ENCODE results near the gene DCHS1.

- TF ChIP-seq NR3C1 (CRISPR knock-in tag; IDR thresholded peaks at IDR 0.05) (no peak), ZNF766 (CRISPR knock-in tag; conservative IDR thresholded peaks at IDR 0.05) (peak; percentile 36; the same call in 1 of the 2 replicates), CREB1 (IDR thresholded peaks at IDR 0.05) (no peak), CREB1 (CRISPR knock-in tag; IDR thresholded peaks at IDR 0.05) (no peak), SIN3B (IDR thresholded peaks at IDR 0.05; ENCODE audit: low read depth) (no peak), PRDM10 (IDR thresholded peaks at IDR 0.05; ENCODE audit: partially characterized antibody) (peak; percentile 81), POLR2AphosphoS5 (IDR thresholded peaks at IDR 0.05; ENCODE audit: control insufficient read depth, insufficient read depth, low read depth, low read length) (peak; percentile 62; the same call in 1 of the 2 replicates), NFATC3 (IDR thresholded peaks at IDR 0.05) (no peak), ZNF518B (CRISPR knock-in tag; IDR thresholded peaks at IDR 0.05) (no peak), BRF2 (IDR thresholded peaks at IDR 0.05; ENCODE audit: borderline replicate concordance, insufficient read depth, insufficient read length) (no peak), EZH2 (IDR thresholded peaks at IDR 0.05; ENCODE audit: borderline replicate concordance, low read depth, low read length) (no peak), EP300 (IDR thresholded peaks at IDR 0.05; ENCODE audit: low read length) (no peak), HMG20B (CRISPR knock-in tag; IDR thresholded peaks at IDR 0.05) (no peak), CTCF (IDR thresholded peaks at IDR 0.05 in 2 of 3, conservative IDR thresholded peaks at IDR 0.05 in 1 of 3; ENCODE audit: insufficient read depth in 2 of 3, low read depth in 1 of 3, low read length in 3 of 3) (no peak)
Observed at GRCh38 chr11:6606471-6607189, 49.0 kb downstream of the DCHS1 start.

Measured in K562 (cell line).